Gastroesophageal sphincter (tissue), 3 donors: ENCODE results near the gene SEMA3C.

Experiments
- CTCF ChIP-seq, 4 experiments: fragments of 200-600 bp in 2 of 4; fragments of 450-650 bp in 2 of 4; sonication (generic) in 1 of 4; IDR thresholded peaks; one replicate each; pipeline ENCODE4 v1.5.1; 2017 to 2019; ENCODE audit warnings: antibody characterized with exemption in 4 of 4, mild to moderate bottlenecking in 2 of 4, moderate library complexity in 2 of 4
- POLR2A ChIP-seq, 2 donors: fragments of 450-650 bp; IDR thresholded peaks; one replicate each; pipeline ENCODE4 v1.6.1; 2017; ENCODE audit warnings: antibody characterized with exemption in 2 of 2, mild to moderate bottlenecking in 2 of 2, moderate library complexity in 1 of 2

- no peak for TF ChIP-seq CTCF (IDR thresholded peaks at IDR 0.05)
- TF ChIP-seq POLR2A (IDR thresholded peaks at IDR 0.05): no peak
Measured at GRCh38 chr7:80905334-80905733, 13.5 kb downstream of the SEMA3C start.
